ENCODE measurements around the gene TUBA8. TPM values are rescaled to one million over a fixed set of nuclear protein-coding genes. Genes with fewer than 3 reads are reported as not detected.
"Not testable (repeated sequence)": the region's sequence is repeated elsewhere in the genome, so short reads cannot be mapped to it uniquely, and the experiment has no call there.

Gene TUBA8
- total RNA-seq, 2 donors from 2014 or later, result 0.41 to 2.2 TPM

- H3K27ac ChIP-seq, result no peak overlapping the region
- H3K4me1 ChIP-seq (ENCODE audit: control insufficient read depth in 1 of 2, low read depth in 2 of 2), result peaks cover 23 to 35% of the 10 kb centered on the region in 2 donors
- no peaks in the 10 kb centered on the region for H3K36me3 ChIP-seq
- no peak for ATAC-seq (ENCODE audit: insufficient number of reproducible peaks, low FRiP score, low read depth)
- H3K9me3 ChIP-seq, result no peaks in the 10 kb centered on the region
- no peaks in the 10 kb centered on the region for H3K27me3 ChIP-seq (replicated peaks; ENCODE audit: insufficient read depth)
- no peak for DNase-seq (ENCODE audit: low spot score)
- no peak overlapping the region for H3K4me3 ChIP-seq
- TF ChIP-seq, protein P1, sequence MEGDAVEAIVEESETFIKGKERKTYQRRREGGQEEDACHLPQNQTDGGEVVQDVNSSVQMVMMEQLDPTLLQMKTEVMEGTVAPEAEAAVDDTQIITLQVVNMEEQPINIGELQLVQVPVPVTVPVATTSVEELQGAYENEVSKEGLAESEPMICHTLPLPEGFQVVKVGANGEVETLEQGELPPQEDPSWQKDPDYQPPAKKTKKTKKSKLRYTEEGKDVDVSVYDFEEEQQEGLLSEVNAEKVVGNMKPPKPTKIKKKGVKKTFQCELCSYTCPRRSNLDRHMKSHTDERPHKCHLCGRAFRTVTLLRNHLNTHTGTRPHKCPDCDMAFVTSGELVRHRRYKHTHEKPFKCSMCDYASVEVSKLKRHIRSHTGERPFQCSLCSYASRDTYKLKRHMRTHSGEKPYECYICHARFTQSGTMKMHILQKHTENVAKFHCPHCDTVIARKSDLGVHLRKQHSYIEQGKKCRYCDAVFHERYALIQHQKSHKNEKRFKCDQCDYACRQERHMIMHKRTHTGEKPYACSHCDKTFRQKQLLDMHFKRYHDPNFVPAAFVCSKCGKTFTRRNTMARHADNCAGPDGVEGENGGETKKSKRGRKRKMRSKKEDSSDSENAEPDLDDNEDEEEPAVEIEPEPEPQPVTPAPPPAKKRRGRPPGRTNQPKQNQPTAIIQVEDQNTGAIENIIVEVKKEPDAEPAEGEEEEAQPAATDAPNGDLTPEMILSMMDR (IDR thresholded peaks at IDR 0.05), result no peak
Measured at GRCh38 chr22:18073467-18073866, 37.1 kb upstream of the TUBA8 start.

DNA sequence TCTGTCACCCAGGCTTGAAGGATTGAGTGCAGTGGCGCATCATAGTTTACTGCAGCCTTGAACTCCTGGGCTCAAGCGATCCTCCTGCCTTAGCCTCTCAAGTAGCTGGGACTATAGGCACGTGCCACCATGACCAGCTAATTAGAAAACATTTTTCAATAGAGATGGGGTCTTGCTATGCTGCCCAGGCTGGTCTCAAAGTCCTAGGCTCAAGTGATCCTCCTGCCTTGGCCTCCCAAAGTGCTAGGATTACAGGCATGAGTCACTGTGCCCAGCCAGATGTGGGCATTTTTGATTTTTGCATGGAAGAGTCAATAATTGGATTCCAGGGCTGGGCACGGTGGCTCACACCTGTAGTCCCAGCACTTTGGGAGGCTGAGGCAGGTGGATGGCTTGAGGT is 36.7 kb upstream of the TUBA8 start:
- ATAC-seq (ENCODE audit: insufficient number of reproducible peaks, low FRiP score, low read depth); H3K9me3 ChIP-seq: not testable (repeated sequence)

GRCh38 chr22:18075101-18075719 is 35.4 kb upstream of the TUBA8 start:
- no peaks in the 10 kb centered on the region for H3K9me3 ChIP-seq
- no peaks in the 10 kb centered on the region for H3K27me3 ChIP-seq (replicated peaks; ENCODE audit: insufficient read depth)
- peaks cover 4% of the 10 kb centered on the region for H3K36me3 ChIP-seq
- H3K4me1 ChIP-seq (ENCODE audit: control insufficient read depth in 1 of 2, low read depth in 2 of 2), result peaks cover 23 to 36% of the 10 kb centered on the region in 2 donors
- TF ChIP-seq, protein P1 (IDR thresholded peaks at IDR 0.05), result no peak
- H3K27ac ChIP-seq, result peak overlapping the region; percentile 46 to 80
- no peak for DNase-seq (ENCODE audit: low spot score)
- ATAC-seq (ENCODE audit: insufficient number of reproducible peaks, low FRiP score, low read depth), result no peak
- no peak overlapping the region for H3K4me3 ChIP-seq

More for the DNA sequence above, 36.7 kb upstream of the TUBA8 start:
- not testable (repeated sequence) for H3K4me3 ChIP-seq; H3K27ac ChIP-seq; H3K27me3 ChIP-seq (replicated peaks; ENCODE audit: insufficient read depth); DNase-seq (ENCODE audit: low spot score); H3K36me3 ChIP-seq
- H3K4me1 ChIP-seq (ENCODE audit: control insufficient read depth in 1 of 2, low read depth in 2 of 2), result peaks cover 23 to 35% of the 10 kb centered on the region in 2 donors

- peak; percentile 68 for ATAC-seq (ENCODE audit: insufficient number of reproducible peaks, low FRiP score, low read depth)
Measured at GRCh38 chr22:18075720-18076497, 34.7 kb upstream of the TUBA8 start.

DNA sequence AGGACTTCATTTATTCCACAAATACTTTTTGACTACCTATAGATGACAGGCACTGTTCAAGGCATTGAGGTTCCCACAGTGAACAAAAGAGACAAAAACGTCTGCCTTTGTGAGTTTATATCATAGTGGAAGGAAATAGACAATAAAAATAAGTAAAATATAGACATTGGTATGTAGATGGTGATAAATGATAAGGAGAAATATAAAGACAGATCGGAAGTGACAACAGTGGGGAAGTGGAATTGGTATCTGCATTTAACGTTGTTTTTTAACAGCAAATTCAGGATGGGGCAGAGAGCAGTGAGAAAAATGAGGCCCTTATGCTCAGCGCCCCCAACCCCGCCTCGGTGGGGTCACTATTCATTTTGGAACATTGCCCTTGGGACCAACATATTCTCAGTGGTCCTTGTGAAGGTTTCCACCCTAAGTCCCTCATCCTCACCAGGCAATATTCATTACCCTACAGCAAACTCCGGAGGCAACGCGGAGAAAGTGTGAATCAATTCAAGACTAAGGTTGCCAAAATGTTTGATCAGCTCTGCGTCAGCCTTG is 33.4 kb upstream of the TUBA8 start:
- no peak for DNase-seq (ENCODE audit: low spot score)
- Histone ChIP-seq H3K4me1 (ENCODE audit: control insufficient read depth in 1 of 2, low read depth in 2 of 2) (peaks cover 23 to 36% of the 10 kb centered on the region in 2 donors), H3K4me3 (peak overlapping the region; percentile 83), H3K36me3 (peaks cover 4% of the 10 kb centered on the region), H3K9me3 (no peaks in the 10 kb centered on the region), H3K27me3 (replicated peaks; ENCODE audit: insufficient read depth) (no peaks in the 10 kb centered on the region), H3K27ac (peak overlapping the region; percentile 59 to 80)
- TF ChIP-seq, protein P1 (IDR thresholded peaks at IDR 0.05), result no peak
- no peak for ATAC-seq (ENCODE audit: insufficient number of reproducible peaks, low FRiP score, low read depth)

More at GRCh38 chr22:18075720-18076497, 34.7 kb upstream of the TUBA8 start:
- Histone ChIP-seq H3K9me3 (no peaks in the 10 kb centered on the region), H3K27me3 (replicated peaks; ENCODE audit: insufficient read depth) (no peaks in the 10 kb centered on the region), H3K4me3 (no peak overlapping the region), H3K36me3 (peaks cover 4% of the 10 kb centered on the region), H3K27ac (peak overlapping the region; percentile 59 to 80), H3K4me1 (ENCODE audit: control insufficient read depth in 1 of 2, low read depth in 2 of 2) (peaks cover 23 to 36% of the 10 kb centered on the region in 2 donors)
- TF ChIP-seq, protein P1 (IDR thresholded peaks at IDR 0.05), result peak; percentile 87
- DNase-seq (ENCODE audit: low spot score), result no peak
